BLaER1 treated with 17β-estradiol and CSF1 and Interleukin-3, amounts not matched to agents 10 nM and 100 nM (cell line): Measurements from ENCODE around the gene BSN.

ENCODE experiments used
- H3K27ac ChIP-seq, 11 experiments: shearing (Covaris generic); formaldehyde crosslinking; 2 replicates each; pipeline ENCODE4 v1.8.1; 2022
- H3K27me3 ChIP-seq, 11 experiments: shearing (Covaris generic); formaldehyde crosslinking; 2 replicates each; pipeline ENCODE4 v1.8.1; 2022
- H3K36me3 ChIP-seq, 11 experiments: shearing (Covaris generic); formaldehyde crosslinking; 2 replicates each; pipeline ENCODE4 v1.8.1; 2022
- H3K4me1 ChIP-seq, 10 experiments: shearing (Covaris generic); formaldehyde crosslinking; 2 replicates each; pipeline ENCODE4 v1.8.1; 2022
- H3K4me2 ChIP-seq, 11 experiments: shearing (Covaris generic); formaldehyde crosslinking; 2 replicates each; pipeline ENCODE4 v1.8.1; 2022
- H3K4me3 ChIP-seq, 10 experiments: shearing (Covaris generic); formaldehyde crosslinking; 2 replicates each; pipeline ENCODE4 v1.8.1; 2022
- H3K9ac ChIP-seq, 11 experiments: shearing (Covaris generic); formaldehyde crosslinking; 2 replicates each; pipeline ENCODE4 v1.8.1; 2022
- H3K9me3 ChIP-seq, 11 experiments: shearing (Covaris generic); formaldehyde crosslinking; replicated peaks in 1 of 11; 2 replicates each; pipeline ENCODE4 v1.8.1; 2022
- H4K20me1 ChIP-seq, 11 experiments: shearing (Covaris generic); formaldehyde crosslinking; 2 replicates each; pipeline ENCODE4 v1.8.1; 2022
- Cebpa-rat ChIP-seq, 11 experiments: shearing (Covaris generic); IDR thresholded peaks; 2 replicates each; pipeline ENCODE4 v1.8.1; 2022

Gene BSN

DNA sequence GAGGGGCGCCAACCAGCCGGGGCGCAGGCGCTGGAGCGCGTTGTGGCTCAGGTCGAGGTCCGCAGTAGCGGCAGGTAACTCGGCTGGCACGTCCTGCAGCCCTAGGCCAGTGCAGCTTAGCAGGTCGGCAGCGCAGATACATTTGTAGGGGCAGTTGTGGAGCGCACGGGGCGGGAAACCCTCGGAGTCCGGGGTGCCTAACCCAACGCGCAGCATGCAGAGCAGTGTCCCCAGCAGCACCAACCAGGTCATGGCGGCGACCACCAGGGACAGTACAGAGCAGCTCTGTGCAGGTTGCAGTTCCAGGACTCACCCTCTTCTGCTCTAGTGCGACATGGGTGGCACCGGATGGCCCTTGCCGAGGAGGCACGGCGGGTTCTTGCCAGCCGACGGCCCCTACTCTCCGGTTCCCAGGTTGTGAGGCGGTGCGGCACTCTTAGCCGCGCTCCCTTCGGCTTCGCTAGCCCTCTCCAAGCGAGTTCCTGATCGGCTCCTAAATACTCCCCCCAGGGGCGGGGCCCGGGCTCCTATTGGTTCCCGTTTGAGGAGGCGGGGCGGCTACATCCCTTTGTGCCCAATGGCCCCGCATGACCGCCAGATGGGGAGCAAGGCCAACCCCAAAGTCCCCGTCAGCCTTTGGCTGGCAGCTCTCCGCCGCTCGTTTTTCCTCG is 165.1 kb downstream of the BSN start, which contains the start of gene AMIGO3:
Gene AMIGO3, minus strand, starts transcription at position 471 of the 671 bp plus-strand sequence. Its CDS starts 219 bp downstream, at position 252.
- Histone ChIP-seq H3K4me1 (peaks cover 46 to 64% (median 57%) of the 10 kb centered on the region in 10 experiments), H3K4me2 (peak within 1 kb of the TSS; percentile 95 to 100 (median 99)), H4K20me1 (peaks cover 0 to 86% (median 51%) of the 10 kb centered on the region in 11 experiments; a peak in 20 of 22 replicates), H3K27ac (peak within 1 kb of the TSS in 5 of 11 experiments; percentile 8 to 54 (median 38); a peak in 5 of 22 replicates), H3K27me3 (peaks cover 0 to 4% (median 0%) of the 10 kb centered on the region in 11 experiments; a peak in 3 of 22 replicates), H3K9ac (peak within 1 kb of the TSS; percentile 42 to 75 (median 65)), H3K36me3 (peaks cover 24 to 52% (median 43%) of the 10 kb centered on the region in 11 experiments; a peak in 21 of 22 replicates), H3K9me3 (no peaks in the 10 kb centered on the region), H3K4me3 (peak within 1 kb of the TSS; percentile 51 to 68 (median 58))
- no peak for TF ChIP-seq Cebpa-rat (IDR thresholded peaks at IDR 0.05)
